ENCODE measurements around the gene ZRSR2. TPM values are rescaled to one million over a fixed set of nuclear protein-coding genes. Genes with fewer than 3 reads are reported as not detected.
"Not testable (repeated sequence)": the region's sequence is repeated elsewhere in the genome, so short reads cannot be mapped to it uniquely, and the experiment has no call there.

Gene ZRSR2
- total RNA-seq, 1 experiment from 2014 or later: 4.6 TPM

DNA sequence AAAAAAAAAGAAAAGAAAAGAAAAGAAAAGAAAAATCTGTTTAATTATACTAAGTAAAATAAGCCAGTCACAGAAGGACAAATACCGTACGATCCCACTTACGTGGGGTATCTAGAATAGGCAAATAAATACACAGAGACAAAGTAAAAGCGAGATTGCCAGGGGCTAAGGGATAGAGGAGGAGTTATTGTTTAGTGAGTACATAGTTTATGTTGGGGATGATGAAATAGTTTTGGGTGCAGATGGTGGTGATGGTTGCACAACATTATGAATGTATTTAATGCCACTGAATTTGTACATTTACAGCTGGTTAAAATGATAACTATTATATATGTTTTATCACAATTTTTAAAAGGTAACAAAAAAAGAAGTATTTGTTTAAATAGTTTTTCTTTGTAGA lies 45.1 kb upstream of the ZRSR2 start (continued):
- TF ChIP-seq, protein P1, sequence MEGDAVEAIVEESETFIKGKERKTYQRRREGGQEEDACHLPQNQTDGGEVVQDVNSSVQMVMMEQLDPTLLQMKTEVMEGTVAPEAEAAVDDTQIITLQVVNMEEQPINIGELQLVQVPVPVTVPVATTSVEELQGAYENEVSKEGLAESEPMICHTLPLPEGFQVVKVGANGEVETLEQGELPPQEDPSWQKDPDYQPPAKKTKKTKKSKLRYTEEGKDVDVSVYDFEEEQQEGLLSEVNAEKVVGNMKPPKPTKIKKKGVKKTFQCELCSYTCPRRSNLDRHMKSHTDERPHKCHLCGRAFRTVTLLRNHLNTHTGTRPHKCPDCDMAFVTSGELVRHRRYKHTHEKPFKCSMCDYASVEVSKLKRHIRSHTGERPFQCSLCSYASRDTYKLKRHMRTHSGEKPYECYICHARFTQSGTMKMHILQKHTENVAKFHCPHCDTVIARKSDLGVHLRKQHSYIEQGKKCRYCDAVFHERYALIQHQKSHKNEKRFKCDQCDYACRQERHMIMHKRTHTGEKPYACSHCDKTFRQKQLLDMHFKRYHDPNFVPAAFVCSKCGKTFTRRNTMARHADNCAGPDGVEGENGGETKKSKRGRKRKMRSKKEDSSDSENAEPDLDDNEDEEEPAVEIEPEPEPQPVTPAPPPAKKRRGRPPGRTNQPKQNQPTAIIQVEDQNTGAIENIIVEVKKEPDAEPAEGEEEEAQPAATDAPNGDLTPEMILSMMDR (IDR thresholded peaks at IDR 0.05 in 2 of 3, conservative IDR thresholded peaks at IDR 0.05 in 1 of 3; ENCODE audit: borderline replicate concordance in 1 of 3, insufficient read depth in 1 of 3, low read depth in 2 of 3, low read length in 2 of 3): no peak
- no peak for TF ChIP-seq RAD21 (IDR thresholded peaks at IDR 0.05; ENCODE audit: low read depth)

DNA sequence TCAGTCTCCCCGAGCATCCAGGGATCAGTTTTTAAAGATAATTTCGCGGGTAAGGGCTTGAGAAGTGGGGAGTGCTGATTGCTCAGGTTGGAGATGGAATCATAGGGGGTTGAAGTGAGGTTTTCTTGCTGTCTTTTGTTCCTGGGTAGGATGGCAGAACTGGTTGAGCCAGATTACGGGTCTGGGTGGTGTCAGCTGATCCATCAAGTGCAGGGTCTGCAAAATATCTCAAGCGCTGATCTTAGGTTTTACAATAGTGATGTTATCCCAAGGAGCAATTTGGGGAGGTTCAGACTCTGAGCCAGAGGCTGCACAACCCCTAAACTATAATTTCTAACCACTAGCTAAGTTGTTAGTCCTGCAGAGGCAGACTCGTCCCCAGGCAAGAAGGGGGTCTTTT lies 43.6 kb upstream of the ZRSR2 start:
- CTCF ChIA-PET; ATAC-seq; H2AFZ ChIP-seq (ENCODE audit: low read depth, low read length, poor library complexity, severe bottlenecking); H3K9ac ChIP-seq (ENCODE audit: low read length); H3K27ac ChIP-seq (ENCODE audit: low read depth, low read length); H3K4me3 ChIP-seq (replicated peaks in 1 of 2; ENCODE audit: low read depth in 1 of 2, low read length in 2 of 2); H3K4me2 ChIP-seq (ENCODE audit: low read length); H3K4me1 ChIP-seq (ENCODE audit: control insufficient read depth in 1 of 2, insufficient read depth in 2 of 2, low read length in 2 of 2); RAD21 ChIA-PET (ENCODE audit: low non-redundant PET in 1 of 2, low total read pairs in 2 of 2, uncharacterized antibody in 2 of 2, unreplicated experiment in 2 of 2); H3K9me3 ChIP-seq (ENCODE audit: control insufficient read depth in 1 of 2, insufficient read depth in 1 of 2, low read depth in 1 of 2, low read length in 2 of 2); DNase-seq (ENCODE audit: low read depth, low spot score); H3K27me3 ChIP-seq (ENCODE audit: insufficient read depth, low read length); H3K9me2 ChIP-seq (ENCODE audit: insufficient read depth); POLR2A ChIA-PET; H4K20me1 ChIP-seq (ENCODE audit: insufficient read depth); BruUV-seq (replicated peaks); H3K36me3 ChIP-seq (ENCODE audit: control insufficient read depth in 1 of 2, insufficient read depth in 2 of 2, low read length in 2 of 2); intact Hi-C loops (cut with micrococcal nuclease); H3K79me2 ChIP-seq (ENCODE audit: insufficient read depth, low read length): not testable (repeated sequence)

DNA sequence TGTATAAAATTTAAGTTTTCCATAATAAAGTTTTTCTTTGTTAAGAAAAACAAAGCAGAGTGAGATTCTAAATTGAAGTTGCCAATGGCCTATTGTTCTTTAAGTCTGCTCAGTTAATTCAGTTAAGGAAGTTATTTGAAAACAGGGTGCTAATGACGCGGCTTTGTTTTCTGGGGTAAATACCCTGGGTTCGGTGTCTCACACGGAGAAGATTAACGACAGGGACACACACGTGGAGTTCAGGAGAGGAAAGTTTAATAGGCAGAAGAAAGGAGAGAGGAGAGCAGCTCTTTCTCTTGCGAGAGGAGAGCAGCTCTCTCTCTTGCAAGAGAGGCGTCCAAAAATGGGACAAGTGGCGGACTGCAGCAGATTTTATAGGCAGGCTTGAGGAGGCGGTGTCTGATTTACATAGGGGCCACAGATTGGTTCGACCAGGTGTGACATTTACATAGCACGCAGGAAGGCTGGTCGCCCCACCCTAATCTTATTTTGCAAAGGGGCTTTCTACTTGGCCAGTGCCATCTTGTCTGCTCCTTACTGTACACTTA lies 42.6 kb upstream of the ZRSR2 start:
- Histone ChIP-seq H3K9me2 (ENCODE audit: insufficient read depth) (no peaks in the 10 kb centered on the region), H3K27ac (ENCODE audit: low read depth, low read length) (no peak overlapping the region), H3K36me3 (ENCODE audit: control insufficient read depth in 1 of 2, insufficient read depth in 2 of 2, low read length in 2 of 2) (no peaks in the 10 kb centered on the region), H2AFZ (ENCODE audit: low read depth, low read length, poor library complexity, severe bottlenecking) (no peak overlapping the region), H3K4me2 (ENCODE audit: low read length) (no peak overlapping the region), H3K4me1 (ENCODE audit: control insufficient read depth in 1 of 2, insufficient read depth in 2 of 2, low read length in 2 of 2) (no peaks in the 10 kb centered on the region), H3K27me3 (ENCODE audit: insufficient read depth, low read length) (no peaks in the 10 kb centered on the region), H3K4me3 (replicated peaks in 1 of 2; ENCODE audit: low read depth in 1 of 2, low read length in 2 of 2) (no peak overlapping the region), H4K20me1 (ENCODE audit: insufficient read depth) (no peaks in the 10 kb centered on the region), H3K9ac (ENCODE audit: low read length) (no peak overlapping the region), H3K79me2 (ENCODE audit: insufficient read depth, low read length) (no peaks in the 10 kb centered on the region), H3K9me3 (ENCODE audit: control insufficient read depth in 1 of 2, insufficient read depth in 1 of 2, low read depth in 1 of 2, low read length in 2 of 2) (no peaks in the 10 kb centered on the region)
- CTCF ChIA-PET: no interaction called here
- RAD21 ChIA-PET (ENCODE audit: low non-redundant PET in 1 of 2, low total read pairs in 2 of 2, uncharacterized antibody in 2 of 2, unreplicated experiment in 2 of 2): no interaction called here
- POLR2A ChIA-PET: no interaction called here
- no peak for ATAC-seq
- intact Hi-C loops (cut with micrococcal nuclease): no loop called here
- BruUV-seq (replicated peaks): no TSS peak
- DNase-seq (ENCODE audit: low read depth, low spot score): no peak
- TF ChIP-seq SIN3A (IDR thresholded peaks at IDR 0.05; ENCODE audit: low read depth) (no peak), CEBPB (IDR thresholded peaks at IDR 0.05; ENCODE audit: low read depth) (no peak), RAD21 (IDR thresholded peaks at IDR 0.05; ENCODE audit: low read depth) (no peak), YY1 (IDR thresholded peaks at IDR 0.05; ENCODE audit: extremely low read depth, insufficient replicate concordance, low read depth, low read length) (no peak), ZFX (IDR thresholded peaks at IDR 0.05) (no peak), POLR2AphosphoS5 (IDR thresholded peaks at IDR 0.05; ENCODE audit: low read depth, low read length) (no peak), SP1 (IDR thresholded peaks at IDR 0.05; ENCODE audit: low read depth) (no peak), JUND (IDR thresholded peaks at IDR 0.05) (no peak)
- TF ChIP-seq, protein P1 (IDR thresholded peaks at IDR 0.05 in 2 of 3, conservative IDR thresholded peaks at IDR 0.05 in 1 of 3; ENCODE audit: borderline replicate concordance in 1 of 3, insufficient read depth in 1 of 3, low read depth in 2 of 3, low read length in 2 of 3): no peak
- TF ChIP-seq, protein P2, sequence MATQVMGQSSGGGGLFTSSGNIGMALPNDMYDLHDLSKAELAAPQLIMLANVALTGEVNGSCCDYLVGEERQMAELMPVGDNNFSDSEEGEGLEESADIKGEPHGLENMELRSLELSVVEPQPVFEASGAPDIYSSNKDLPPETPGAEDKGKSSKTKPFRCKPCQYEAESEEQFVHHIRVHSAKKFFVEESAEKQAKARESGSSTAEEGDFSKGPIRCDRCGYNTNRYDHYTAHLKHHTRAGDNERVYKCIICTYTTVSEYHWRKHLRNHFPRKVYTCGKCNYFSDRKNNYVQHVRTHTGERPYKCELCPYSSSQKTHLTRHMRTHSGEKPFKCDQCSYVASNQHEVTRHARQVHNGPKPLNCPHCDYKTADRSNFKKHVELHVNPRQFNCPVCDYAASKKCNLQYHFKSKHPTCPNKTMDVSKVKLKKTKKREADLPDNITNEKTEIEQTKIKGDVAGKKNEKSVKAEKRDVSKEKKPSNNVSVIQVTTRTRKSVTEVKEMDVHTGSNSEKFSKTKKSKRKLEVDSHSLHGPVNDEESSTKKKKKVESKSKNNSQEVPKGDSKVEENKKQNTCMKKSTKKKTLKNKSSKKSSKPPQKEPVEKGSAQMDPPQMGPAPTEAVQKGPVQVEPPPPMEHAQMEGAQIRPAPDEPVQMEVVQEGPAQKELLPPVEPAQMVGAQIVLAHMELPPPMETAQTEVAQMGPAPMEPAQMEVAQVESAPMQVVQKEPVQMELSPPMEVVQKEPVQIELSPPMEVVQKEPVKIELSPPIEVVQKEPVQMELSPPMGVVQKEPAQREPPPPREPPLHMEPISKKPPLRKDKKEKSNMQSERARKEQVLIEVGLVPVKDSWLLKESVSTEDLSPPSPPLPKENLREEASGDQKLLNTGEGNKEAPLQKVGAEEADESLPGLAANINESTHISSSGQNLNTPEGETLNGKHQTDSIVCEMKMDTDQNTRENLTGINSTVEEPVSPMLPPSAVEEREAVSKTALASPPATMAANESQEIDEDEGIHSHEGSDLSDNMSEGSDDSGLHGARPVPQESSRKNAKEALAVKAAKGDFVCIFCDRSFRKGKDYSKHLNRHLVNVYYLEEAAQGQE (IDR thresholded peaks at IDR 0.05; ENCODE audit: low read depth): no peak

All from HCT116 (cell line).